IPS-20b (cell line): ENCODE results near the gene SNX24.

ENCODE experiments used
- H3K27ac ChIP-seq: one replicate; pipeline ENCODE4 v1.5.1; 2013; ENCODE audit warnings: low read length
- H3K27me3 ChIP-seq: 2 replicates; pipeline ENCODE4 v1.6.1; 2013; ENCODE audit warnings: mild to moderate bottlenecking, low read length, inconsistent platforms; ENCODE audit not compliant: insufficient read depth
- H3K36me3 ChIP-seq: 2 replicates; pipeline ENCODE4 v1.6.1; 2013; ENCODE audit warnings: low read depth, mild to moderate bottlenecking, inconsistent platforms, low read length, moderate library complexity; ENCODE audit not compliant: insufficient read depth
- H3K4me1 ChIP-seq: 2 replicates; pipeline ENCODE4 v1.6.1; 2013; ENCODE audit warnings: mild to moderate bottlenecking, control low read depth, inconsistent platforms, low read length, moderate library complexity; ENCODE audit not compliant: insufficient read depth
- H3K4me3 ChIP-seq: 2 replicates; pipeline ENCODE4 v1.5.1; 2013; ENCODE audit warnings: mild to moderate bottlenecking, low read length, inconsistent platforms
- H3K9ac ChIP-seq: 2 replicates; pipeline ENCODE4 v1.6.1; 2013; ENCODE audit warnings: low read depth, mild to moderate bottlenecking, inconsistent platforms, low read length, moderate library complexity
- H3K9me3 ChIP-seq: 2 replicates; pipeline ENCODE4 v1.6.1; 2013; ENCODE audit warnings: mild to moderate bottlenecking, low read depth, low read length, inconsistent platforms; ENCODE audit not compliant: insufficient read depth

Gene SNX24

DNA sequence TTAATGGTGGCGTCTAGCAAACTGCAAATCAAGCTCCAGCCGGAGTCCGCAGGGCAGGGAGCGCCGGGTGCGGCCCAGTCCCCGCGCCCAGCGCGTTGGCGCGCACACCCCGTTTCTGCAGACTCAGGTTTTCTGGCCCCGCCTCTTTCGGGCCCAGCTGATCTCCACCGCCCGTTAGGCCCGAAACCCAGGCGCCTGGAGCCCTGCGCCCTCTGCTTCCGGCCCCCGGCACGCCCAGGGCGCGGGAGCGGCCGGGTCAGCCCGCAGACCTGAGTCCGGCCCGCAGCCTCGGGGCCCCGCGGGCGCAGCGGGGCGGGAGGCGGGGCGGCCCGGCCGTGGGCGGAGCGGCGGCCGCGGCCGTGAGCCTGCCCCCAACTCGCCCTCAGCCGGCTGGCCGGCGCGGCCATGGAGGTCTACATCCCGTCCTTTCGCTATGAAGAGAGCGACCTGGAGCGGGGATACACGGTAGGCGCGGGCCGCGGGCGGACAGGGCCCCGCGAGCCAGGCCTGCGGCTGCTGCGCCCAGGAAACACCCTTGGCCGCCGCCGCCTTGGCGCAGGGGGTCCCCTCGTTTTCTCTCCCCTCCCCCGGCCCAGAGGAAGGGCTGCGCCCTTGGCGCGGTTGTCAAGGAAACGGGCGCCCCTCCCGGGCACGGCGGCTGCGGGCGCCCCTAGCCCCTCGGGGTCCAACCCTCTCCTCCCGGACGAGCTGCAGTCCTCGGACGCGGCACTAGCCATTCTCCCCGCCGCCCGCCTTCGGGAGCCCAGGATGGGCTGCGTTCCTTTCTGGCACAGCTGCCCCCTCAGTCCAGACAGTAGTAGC, at the start of gene SNX24:
Gene SNX24, plus strand, starts transcription at position 385 of the 822 bp plus-strand sequence. Its CDS starts 21 bp downstream, at position 406.
- Histone ChIP-seq H3K4me1 (peaks cover 14% of the 10 kb centered on the region), H3K27me3 (peaks cover 20% of the 10 kb centered on the region), H3K27ac (no peak within 1 kb of the TSS), H3K9me3 (no peaks in the 10 kb centered on the region), H3K36me3 (no peaks in the 10 kb centered on the region), H3K4me3 (peak within 1 kb of the TSS; percentile 65), H3K9ac (peak within 1 kb of the TSS; percentile 66)

DNA sequence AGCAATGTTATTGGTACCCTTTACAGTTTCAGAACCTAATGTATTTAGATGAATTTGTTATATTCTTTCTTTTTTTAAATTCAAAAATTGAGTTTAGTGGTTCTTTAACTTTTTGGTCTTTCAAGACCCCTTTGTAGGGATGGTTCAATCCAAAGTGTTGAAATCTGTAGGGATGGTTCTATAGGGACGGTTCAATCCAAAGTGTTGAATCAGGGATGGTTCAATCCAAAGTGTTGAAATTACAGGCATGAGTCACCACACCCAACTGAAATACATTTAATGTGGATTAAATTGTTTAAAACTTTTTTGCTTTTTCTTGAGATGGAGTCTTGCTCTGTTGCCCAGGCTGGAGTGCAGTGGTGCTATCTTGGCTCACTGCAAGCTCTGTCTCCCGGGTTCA, 39.9 kb upstream of the SNX24 start:
- Histone ChIP-seq H3K4me1 (no peaks in the 10 kb centered on the region; the same call in 1 of the 2 replicates), H3K27me3 (no peaks in the 10 kb centered on the region), H3K27ac (no peak overlapping the region), H3K9me3 (no peaks in the 10 kb centered on the region), H3K4me3 (no peak overlapping the region), H3K9ac (no peak overlapping the region), H3K36me3 (peaks cover 44% of the 10 kb centered on the region)

GRCh38 chr5:122810405-122810804, 35.0 kb upstream of the SNX24 start:
- Histone ChIP-seq H3K4me1 (peaks cover 4% of the 10 kb centered on the region; the same call in 1 of the 2 replicates), H3K9me3 (no peaks in the 10 kb centered on the region)

DNA sequence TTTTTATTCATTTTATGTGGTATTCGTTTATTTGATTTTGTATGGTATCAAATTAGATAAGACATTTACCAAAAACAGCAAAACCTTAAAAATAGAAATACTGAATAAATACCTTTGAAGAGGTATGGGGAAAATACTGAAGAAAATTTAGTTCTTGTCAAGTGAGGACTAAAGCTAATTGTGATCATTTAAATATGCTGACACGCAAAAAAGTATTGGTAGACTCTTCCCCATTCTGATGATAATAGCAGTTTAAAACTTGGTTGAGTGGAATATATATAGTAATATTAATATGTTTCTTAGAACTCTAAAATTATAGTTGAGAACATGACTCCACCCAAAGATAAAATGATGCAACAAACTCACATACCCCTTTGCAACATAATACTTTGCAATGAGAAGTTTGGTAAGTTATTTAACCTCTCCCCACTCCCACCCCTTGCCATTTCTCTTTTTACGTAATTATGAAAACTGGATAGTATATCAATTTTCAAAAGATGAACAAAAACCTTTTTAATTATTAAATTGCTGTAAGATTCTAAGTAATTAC, 30.1 kb upstream of the SNX24 start:
- H3K4me3 ChIP-seq, result no peak overlapping the region

More at GRCh38 chr5:122810405-122810804, 35.0 kb upstream of the SNX24 start:
- no peak overlapping the region for H3K4me3 ChIP-seq
- H3K27ac ChIP-seq, result no peak overlapping the region
- peaks cover 18% of the 10 kb centered on the region for H3K36me3 ChIP-seq
- no peak overlapping the region for H3K9ac ChIP-seq
- no peaks in the 10 kb centered on the region for H3K27me3 ChIP-seq

GRCh38 chr5:122816756-122817155, 28.7 kb upstream of the SNX24 start:
- Histone ChIP-seq H3K9me3 (no peaks in the 10 kb centered on the region), H3K9ac (no peak overlapping the region), H3K4me3 (no peak overlapping the region), H3K27ac (no peak overlapping the region), H3K36me3 (peaks cover 20% of the 10 kb centered on the region), H3K27me3 (no peaks in the 10 kb centered on the region), H3K4me1 (peaks cover 10% of the 10 kb centered on the region; the same call in 1 of the 2 replicates)

More for the DNA sequence above, 30.1 kb upstream of the SNX24 start:
- Histone ChIP-seq H3K27ac (no peak overlapping the region), H3K36me3 (peaks cover 9% of the 10 kb centered on the region), H3K4me1 (peaks cover 10% of the 10 kb centered on the region; the same call in 1 of the 2 replicates), H3K9me3 (no peaks in the 10 kb centered on the region), H3K27me3 (no peaks in the 10 kb centered on the region), H3K9ac (no peak overlapping the region)

DNA sequence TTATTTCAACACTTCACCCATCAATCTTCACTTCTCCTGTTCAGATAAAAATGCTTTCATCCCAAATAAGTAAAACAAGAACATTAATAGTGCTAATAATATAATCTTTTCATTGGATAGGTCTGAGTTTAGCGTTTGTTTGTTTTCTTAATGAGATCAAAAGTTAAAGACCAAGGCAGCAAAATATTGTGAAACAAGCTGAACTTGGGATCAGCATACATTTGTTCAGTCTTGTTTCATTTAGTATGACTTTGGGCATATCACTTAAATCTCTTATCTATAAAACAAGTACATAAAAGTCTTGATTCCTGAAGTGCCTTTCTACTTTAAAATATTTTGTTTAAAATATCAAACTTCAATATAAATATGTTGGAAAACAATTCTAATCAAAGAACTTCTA, 13.4 kb upstream of the SNX24 start:
- Histone ChIP-seq H3K9me3 (no peaks in the 10 kb centered on the region), H3K9ac (no peak overlapping the region), H3K36me3 (peaks cover 26% of the 10 kb centered on the region), H3K27ac (no peak overlapping the region), H3K4me1 (no peaks in the 10 kb centered on the region), H3K27me3 (no peaks in the 10 kb centered on the region), H3K4me3 (no peak overlapping the region)

- Histone ChIP-seq H3K4me3 (no peak overlapping the region), H3K27ac (no peak overlapping the region), H3K27me3 (no peaks in the 10 kb centered on the region), H3K9me3 (no peaks in the 10 kb centered on the region), H3K4me1 (no peaks in the 10 kb centered on the region), H3K36me3 (no peaks in the 10 kb centered on the region), H3K9ac (no peak overlapping the region)
These were observed 9.7 kb upstream of the SNX24 start for GRCh38 chr5:122835681-122836080.

DNA sequence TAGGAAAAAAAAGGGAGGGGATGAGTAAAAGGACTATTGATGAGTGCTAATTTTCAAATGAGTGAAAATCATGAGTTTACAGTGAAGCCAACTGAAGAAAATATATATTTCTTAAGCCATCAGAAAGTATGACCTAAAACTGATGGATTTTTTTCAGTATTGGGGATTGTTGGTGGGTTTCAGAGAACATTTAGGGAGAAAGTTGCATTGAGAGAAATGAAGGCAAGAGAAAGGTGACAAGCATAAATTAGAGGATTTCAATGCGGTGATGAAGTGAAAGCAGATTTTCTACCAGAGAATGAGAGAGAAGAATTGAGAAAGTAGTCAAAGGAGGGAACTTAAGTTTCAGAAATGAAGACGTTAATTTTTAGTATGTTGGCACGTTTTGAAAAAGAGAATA, 8.5 kb upstream of the SNX24 start:
- H3K9me3 ChIP-seq, result no peaks in the 10 kb centered on the region
- no peak overlapping the region for H3K4me3 ChIP-seq
- H3K27ac ChIP-seq, result no peak overlapping the region
- no peaks in the 10 kb centered on the region for H3K36me3 ChIP-seq
- H3K27me3 ChIP-seq, result no peaks in the 10 kb centered on the region
- no peaks in the 10 kb centered on the region for H3K4me1 ChIP-seq
- H3K9ac ChIP-seq, result no peak overlapping the region

- H3K4me1 ChIP-seq, result no peaks in the 10 kb centered on the region; the same call in 1 of the 2 replicates
- peaks cover 19% of the 10 kb centered on the region for H3K27me3 ChIP-seq
- H3K9me3 ChIP-seq, result no peaks in the 10 kb centered on the region
- no peak overlapping the region for H3K27ac ChIP-seq
- H3K9ac ChIP-seq, result no peak overlapping the region
- no peak overlapping the region for H3K4me3 ChIP-seq
- H3K36me3 ChIP-seq, result no peaks in the 10 kb centered on the region
These were observed 5.7 kb upstream of the SNX24 start for GRCh38 chr5:122839731-122840130.

DNA sequence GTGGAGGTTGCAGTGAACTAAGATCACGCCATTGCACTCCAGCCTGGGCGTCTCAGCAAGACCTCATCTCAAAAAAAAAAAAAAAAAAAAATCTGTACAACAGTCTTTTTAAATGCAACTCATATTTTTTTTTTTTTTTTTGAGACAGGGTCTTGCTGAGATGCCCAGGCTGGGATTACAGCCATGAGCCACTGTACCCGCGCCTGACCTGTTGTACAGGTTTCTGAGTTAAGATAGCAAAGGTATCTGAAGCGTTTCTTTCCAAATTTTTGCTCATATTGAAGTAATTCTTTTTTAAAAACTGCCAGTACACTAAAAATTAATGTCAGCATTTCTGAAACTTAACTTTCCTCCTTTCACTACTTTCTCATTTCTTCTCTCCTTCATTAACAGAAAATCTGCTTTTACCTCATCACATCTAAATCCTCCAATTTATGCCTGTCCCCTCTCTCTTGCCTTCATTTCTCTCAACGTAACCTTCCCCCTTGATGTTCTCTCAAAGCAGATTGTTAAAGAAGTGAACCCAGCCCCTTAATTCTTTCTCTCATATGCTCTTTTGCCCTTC, 3.3 kb upstream of the SNX24 start:
- Histone ChIP-seq H3K9ac (no peak overlapping the region), H3K4me3 (no peak overlapping the region), H3K36me3 (no peaks in the 10 kb centered on the region), H3K27ac (no peak overlapping the region), H3K9me3 (no peaks in the 10 kb centered on the region), H3K4me1 (peaks cover 9% of the 10 kb centered on the region), H3K27me3 (peaks cover 20% of the 10 kb centered on the region)

DNA sequence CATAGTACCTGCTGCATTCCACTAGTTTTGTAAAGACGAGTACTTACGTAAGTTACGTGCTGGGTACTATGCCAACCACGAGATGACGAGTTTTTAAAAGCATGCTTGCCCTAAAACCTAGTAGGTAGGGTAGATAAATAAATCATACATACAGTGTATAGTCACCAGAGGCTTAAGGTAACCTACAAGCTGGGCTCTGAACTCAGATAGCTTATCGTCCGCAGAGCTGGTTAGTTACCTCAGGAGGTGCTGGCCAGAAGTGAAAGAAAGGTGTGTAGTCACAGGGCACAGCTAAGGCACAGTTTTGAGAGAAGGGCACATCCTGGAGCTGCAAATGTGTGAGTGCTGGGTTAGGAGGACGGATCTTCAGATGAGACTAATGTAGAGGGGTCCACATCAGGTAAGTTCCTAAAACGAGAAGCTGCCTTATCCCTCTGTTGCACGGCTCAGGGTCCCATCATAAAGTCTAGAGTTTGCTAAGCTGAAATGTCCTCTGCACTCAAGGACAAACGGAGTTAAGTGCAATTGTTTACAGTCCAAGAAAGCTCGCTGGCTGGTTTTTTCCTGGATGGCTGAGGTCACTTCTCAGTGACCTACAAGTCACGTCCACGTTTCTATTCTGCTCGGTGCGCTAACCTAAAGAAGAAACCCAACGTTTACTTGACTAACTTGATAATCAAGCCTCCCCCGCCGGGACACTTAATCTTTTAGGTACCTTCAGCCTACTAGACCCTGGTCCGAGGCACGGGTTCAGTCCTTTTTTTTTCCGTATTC, 1.1 kb upstream of the SNX24 start:
- Histone ChIP-seq H3K9me3 (no peaks in the 10 kb centered on the region), H3K27ac (no peak overlapping the region), H3K36me3 (no peaks in the 10 kb centered on the region), H3K4me3 (peak overlapping the region; percentile 65), H3K4me1 (peaks cover 11% of the 10 kb centered on the region), H3K27me3 (peaks cover 20% of the 10 kb centered on the region), H3K9ac (peak overlapping the region; percentile 66; the same call in 1 of the 2 replicates)
